DMS53 treated with DMSO at 0.1 percent for 48 hours (cell line): Measurements from ENCODE around the gene TPX2.
A peak's percentile ranks its signal among the peaks of the same experiment; 100 is the strongest.

Experiments
- DNase-seq: peaks from one replicate; lab custom pipeline; 2025; ENCODE audit not compliant: unreplicated experiment; lab: John Stamatoyannopoulos, UW

TPX2 gene

DNA sequence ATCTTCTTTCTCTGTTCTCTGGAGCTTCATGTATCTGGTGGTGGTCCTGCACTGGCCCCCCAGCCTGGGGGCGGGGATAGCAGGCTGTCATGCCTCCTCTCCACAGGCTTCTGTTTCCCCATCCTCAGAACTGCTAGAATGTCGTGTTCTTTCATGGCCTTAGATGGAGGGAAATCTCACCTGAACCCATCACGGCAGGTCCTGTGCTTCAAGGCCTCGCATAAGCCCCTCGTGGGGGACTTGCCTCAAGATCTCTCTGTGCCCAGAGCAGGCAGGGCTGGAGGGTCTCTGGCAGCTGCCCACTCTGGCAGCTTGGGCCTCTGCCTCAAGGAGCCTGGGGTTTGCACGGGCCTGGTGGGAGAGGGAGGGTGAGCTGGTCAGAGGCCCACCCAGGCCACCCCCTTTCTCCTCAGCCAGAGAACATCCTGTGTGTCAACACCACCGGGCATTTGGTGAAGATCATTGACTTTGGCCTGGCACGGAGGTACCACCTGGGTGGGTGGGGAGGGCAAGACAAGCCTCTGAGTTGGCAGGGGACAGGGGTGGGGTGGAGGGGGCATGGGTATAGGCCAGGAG lies 91.4 kb downstream of the TPX2 start:
- no peak for DNase-seq

DNA sequence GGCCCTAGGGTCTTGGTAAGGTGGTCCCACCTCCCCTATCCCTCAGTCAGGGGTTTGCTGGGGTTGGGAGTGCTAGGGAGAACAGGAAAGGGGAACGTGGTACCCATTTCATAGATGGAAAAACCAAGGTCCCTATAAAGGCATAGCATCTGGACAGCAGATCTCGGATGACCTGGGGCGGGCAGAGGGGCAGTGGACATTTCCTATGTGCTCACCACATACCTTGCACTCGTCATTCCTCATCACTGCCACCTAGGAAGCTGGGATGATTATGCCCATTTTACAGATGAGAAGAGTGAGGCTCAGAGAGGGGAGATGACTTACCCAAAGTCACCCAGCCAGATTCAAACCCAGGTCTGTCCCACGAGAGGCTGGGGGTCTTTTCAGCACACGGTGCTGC lies 92.1 kb downstream of the TPX2 start:
- DNase-seq, result no peak

DNA sequence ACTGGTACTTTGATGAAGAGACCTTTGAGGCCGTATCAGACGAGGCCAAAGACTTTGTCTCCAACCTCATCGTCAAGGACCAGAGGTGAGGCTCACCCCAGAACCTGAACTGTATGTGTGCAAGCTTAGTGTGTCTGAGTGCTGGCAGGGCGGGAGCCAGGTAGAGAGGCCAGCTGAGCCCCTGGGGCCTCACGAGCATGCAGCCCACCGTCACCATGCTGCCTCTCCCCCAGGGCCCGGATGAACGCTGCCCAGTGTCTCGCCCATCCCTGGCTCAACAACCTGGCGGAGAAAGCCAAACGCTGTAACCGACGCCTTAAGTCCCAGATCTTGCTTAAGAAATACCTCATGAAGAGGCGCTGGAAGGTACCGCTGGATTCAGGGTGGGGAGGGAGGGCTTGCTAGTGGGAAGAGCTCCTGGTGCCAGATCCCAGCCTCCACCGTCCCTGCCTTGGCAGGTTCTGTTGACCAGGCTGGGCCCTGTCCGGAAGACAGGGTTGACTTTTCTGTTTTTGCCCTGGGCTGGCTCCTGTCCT lies 92.7 kb downstream of the TPX2 start:
- DNase-seq, result no peak

DNA sequence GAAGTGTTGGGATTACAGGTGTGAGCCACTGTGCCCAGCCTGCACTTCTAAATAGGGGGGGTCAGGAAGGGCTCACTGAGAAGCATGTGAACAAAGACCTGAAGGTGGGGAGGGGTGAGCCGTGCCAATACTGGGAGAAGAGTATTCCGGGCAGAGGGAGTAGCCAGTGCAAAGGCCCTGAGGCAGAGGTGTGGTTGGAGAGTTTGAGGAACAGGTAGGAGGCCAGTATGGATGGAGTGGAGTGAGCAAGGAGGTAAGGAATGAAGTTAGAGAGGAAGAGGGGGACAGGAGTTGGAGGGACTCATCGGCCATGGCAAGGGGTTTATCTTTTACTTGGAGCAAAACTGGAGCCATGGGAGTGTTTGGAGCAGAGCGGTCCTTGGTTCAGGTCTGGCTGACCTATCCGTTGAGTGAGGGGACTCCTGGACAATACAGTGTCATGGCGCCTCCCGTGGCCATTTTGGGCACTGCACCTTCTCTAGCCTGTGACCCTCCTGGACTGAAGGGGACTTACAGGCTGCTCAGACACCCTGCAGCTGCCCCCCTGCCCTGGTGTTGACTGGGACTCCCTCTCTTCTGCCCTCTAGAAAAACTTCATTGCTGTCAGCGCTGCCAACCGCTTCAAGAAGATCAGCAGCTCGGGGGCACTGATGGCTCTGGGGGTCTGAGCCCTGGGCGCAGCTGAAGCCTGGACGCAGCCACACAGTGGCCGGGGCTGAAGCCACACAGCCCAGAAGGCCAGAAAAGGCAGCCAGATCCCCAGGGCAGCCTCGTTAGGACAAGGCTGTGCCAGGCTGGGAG lies 94.2 kb downstream of the TPX2 start:
- peak; percentile 12 for DNase-seq

DNA sequence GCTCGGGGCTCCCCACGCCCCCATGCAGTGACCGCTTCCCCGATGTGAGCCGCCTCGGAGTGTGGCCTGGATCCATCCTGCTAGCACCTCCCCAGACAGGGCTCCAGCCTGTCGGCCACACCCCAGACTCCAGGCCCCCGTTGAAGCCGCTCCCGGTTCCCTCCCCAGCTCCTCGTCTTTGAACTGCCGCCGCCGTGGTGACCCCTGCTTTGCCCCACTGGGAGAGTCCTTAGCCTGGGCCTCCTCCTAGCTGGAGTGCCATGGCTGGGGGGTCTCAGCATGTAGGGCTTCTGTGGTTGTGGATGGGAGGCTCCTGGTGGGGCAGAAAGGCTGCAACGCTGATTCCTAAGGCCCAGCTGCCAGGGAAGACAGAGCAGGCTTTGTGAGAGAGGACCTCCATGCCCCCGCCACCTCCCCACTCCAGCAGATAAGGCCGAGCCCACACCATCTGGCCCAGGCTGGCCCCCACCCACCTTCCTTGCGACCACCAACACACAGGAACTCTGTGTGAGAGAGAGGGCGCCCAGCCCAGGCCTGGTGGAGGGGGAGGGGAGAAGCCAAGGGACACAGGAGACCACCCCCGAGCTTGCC lies 94.9 kb downstream of the TPX2 start:
- DNase-seq, result no peak

DNA sequence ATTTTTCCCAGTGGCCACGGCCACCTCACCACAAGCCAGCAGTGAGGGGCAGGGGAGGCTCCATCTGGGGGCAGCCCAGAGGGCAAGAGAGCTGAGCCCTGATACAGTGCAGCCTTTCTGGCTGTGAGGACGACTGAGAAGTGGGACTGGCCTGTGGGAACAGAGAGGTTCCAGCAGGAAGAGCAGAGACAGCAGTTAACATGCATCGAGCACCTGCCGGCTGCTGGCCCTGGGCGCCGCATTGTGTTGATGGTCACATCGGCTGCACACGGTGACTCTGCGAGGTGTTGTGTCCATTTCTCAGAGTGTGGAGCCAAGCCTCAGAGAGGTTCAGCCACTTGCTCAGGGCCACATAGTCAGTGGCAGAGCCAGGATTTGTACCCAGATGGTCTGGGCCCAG lies 96.5 kb downstream of the TPX2 start:
- DNase-seq, result peak; percentile 45

DNA sequence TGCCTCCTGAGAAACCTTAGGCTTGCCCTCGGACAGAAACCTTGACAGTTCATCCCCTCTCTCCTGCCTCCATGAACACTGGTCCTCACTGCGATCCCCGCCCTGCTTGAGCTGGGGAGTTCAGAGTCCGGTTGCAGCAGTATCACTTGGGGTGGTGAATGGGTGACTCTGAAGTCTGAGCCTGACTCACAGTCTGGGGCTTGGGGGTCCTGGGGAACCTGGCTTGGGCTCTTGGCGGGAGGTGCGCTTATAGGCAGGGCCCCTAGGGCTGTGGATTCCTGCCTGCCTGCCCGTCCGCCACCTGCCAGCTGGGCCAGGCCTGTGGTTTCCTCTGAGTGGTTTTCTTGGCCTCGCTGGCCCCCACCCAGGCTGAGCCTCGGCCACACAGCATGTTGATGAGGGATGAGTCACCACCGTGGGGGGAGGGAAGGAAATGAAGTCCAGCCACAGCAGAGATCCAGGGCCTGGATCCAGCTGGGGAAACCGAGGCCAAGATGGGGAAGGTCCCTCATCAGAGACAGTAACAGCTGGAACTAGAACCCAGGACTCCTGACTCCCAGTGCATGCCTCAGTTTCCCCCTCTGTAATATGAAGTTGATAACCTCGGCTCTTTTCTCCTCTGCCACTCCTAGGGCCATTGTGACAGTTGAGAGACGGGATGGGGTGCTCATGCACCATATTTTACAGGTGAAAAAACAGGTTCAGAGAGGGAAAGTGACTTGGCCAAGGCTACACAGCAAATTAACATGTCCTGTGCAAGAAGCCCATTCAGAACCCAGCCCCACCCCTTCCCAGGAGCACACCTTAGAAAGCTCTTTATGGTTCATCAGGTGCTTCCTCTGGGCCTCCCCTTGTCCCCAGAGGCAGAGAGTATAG lies 97.1 kb downstream of the TPX2 start:
- DNase-seq, result peak; percentile 73

DNA sequence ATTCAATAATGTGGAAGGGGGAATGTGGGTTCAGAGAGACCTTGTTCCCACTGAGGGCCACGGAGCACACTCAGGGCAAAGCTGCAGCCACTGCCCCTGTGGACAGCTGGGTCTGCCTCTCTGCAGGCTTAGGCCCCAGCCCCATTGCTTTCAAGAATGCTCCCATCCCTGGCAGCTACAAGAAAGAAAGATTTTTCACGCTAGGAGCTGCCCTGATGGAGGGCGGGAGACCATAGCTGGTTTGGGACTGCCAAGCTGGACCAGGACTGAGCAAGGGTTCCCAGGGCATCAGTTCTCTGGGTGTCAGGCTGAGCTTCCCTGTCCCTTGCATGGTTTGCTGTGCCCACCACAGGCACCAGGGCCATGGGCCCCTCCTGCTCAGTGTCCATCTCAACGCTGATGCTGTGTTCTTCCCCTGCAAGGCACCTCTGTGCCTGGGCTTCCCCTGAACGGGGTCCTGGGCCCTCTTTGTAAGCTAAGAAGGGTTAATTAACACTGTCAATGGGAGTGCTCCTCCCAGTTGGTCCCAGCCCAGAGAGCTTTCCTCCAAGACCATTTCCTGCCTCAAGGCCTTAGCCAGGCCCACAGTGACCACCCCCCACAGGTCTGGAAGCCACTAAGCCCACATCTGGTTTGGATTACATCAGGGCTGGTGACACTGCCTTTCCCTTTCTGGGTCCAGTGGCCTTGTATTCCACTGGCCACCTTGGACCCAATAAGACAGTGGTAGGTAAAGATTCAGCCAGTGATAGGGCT lies 97.9 kb downstream of the TPX2 start:
- DNase-seq, result no peak

DNA sequence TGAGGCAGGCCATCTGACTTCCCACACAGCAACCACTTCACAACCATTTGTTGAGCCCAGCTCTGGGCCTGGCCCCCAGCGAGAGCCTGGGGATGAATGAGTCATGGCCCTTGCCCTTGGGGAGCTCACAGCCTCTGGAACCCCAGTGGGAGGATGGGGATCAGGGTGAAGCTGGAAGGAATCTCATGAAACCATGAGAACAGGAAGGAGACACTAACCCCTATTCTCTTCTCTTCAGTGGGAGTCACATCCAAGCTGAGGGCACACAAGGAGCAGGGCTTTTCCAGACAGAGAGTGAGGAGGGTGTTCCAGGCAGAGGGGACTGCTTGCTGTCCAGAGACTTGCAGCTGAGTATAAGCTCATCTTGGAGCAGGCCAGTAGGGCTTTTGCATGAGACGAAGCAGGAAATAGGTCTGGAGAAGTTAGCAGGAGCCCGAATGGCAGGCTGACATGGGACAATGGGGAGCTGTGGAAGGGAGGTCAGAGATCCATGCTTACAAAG lies 98.9 kb downstream of the TPX2 start:
- DNase-seq, result no peak

DNA sequence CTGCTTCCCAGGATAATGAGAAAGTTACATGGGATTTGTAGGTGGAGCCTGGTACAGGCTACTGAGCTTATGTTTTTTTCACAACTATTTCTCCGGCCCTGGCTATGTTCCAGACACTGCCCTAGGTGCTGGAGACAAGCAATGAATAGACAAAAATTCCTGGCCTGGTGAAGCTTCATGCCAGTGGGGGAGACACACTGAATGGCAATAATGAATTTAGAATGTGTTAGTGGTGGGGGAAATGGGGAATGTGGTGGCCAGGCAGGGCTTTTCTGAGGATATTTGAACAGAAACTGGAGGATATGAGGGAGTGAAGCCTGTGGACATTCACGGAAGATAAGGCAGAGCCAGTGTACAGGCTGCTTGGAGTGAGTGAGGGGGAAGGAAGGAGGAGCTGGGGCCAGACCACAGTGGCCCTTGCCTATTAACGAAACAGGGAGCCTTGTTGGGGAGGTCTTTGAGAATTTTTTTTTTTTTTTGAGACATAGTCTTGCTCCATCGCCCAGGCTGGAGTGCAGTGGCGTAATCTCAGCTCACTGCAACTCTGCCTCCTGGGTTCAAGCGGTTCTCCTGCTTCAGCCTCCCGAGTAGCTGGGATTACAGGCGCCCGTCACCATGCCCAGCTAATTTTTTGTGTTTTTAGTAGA lies 99.7 kb downstream of the TPX2 start:
- no peak for DNase-seq

DNA sequence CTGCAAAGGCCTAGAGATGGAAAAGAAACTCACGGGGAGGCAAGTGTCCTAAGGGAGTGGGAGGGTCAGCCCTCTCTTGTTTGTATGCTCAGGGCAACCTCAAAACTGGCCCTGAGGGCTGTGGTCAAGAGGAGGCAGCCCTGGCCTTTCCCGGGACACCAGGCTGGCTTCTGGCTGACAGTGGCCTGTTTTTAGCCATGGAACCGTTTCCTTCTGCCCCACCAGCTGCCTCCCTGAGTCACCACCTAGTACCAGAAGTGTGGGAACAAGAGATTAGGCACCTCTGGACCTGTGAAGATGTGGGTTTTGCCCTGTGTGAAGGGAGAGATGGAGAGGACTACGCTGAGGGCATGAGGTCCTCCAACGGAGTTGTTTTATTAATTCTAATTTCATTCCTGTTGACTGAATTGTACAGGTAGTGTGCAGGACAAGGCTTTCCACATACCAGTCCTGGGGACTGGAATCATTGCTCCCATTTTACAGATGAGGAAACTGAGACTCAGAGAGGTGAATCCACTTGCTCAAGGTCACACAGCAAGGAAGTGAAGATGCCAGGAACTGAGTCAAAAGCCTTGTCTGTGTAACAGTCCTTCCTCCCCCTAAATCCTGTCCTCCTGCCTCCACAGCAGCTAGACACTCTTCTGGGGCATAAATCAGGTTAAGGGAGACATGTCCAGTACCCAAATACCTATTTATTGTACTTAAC lies 100.8 kb downstream of the TPX2 start:
- no peak for DNase-seq

DNA sequence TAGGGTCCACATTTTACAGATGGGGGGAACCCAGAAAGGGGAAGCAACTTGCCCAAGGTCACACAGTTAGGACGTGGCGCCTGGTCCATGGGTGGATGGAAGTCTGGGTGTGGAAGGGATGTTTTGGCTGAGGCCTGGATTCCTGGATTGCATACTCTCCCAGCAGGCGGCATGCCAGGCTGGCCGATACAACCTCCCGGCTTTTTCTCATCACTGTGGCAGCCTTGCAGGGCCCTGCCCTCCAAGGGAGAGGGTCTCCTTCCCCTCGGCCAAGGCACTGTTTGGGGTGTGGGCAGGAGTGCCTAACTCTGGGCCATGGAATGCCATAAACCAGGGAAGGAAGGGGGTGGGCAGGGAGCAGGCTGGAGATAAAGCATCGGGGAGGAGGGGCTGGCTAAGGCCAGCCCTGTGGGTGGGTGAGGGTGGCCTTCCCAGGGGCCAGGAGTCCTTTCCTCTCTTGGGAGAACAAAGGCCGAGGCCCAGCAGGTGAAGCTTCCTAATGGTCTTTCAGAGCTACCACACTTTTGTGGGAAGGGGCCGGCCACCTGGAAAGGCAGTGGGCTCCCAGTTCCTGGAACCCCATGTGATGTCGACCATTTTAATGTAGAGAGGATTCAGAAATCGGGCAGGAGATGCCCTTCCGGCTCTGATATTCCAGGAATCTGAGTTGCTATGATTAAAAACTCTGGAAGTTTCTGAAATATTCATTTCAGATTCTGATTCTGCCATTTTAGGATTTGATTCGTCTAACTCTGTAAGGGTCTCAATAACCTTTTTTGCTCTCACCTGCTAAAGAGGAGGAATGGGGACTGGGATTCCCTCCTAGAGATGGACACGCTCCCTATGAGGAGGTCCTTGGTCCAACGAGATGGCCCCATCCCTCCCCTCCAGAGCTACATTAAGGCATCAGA lies 102.1 kb downstream of the TPX2 start:
- no peak for DNase-seq

DNA sequence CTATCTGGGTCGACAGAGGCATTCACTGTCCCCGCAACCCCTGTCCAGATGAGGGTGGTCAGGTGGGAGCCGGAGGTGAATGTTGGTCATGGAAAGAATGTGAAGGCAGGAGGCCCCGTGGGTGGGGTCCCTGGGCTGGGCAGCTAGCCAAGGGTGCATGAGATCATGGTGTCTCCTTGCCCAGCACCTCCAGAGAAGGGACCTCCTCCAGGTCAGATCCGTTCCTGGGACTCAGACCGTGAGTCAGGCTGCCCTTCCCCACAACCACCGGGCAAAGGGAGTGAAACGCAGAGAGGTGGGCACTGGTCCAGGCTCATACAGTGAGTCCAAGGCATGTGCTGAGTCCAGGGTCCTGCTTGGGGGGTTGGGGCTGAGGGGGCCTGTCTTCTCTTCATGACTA lies 102.8 kb downstream of the TPX2 start:
- DNase-seq, result no peak

DNA sequence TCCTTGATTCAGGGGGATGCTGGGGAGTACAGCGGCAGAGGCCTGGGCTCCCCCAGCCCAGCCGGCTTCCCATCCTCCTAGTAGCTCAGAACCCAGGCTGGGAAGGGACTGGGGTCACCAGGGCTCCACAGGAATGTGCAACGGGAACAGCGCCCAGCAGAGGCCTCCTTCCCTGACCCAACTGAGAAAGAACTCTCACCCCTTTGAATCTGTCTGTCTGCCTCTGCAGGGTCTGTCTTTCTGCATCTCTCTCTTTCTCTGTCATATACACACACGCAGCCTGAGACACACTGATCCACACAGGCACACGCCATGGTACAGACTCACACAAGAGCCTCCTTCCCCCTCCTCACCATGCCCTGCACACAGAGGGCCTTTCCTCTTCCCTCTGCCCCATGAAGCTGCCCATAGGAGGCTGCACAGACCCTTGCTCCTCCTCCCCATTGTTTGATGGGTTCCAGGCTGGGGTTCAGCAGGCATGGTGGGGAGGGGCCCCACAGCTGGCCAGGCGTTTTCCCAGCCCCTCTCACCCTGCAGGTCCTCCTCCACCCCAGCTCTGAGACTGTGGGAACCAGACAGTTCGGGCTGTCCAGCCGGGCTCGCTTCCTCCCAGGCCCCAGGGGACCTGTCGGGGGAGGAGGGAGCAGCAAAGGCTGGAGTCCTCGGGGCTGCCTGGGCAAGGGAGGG lies 103.5 kb downstream of the TPX2 start:
- DNase-seq, result no peak

DNA sequence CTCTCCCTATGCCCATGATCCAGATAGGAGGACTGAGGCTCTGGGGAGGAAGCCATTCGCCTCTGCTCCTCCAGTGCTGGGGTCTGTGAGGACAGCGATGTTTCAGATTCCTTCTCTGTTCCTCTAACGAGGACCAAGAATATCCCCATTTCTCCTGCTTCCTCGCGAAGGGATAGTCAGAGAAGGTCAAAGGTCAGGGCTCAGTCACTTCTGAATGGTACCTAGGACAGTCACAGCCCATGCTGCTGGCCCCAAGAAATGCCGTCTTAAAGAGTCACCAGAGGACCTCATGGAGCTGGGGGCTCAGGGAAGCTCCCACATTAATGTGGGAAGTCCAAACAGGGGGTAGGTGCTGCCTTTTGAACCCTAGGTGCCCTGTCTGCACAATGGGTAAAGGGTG lies 104.2 kb downstream of the TPX2 start:
- DNase-seq, result no peak

DNA sequence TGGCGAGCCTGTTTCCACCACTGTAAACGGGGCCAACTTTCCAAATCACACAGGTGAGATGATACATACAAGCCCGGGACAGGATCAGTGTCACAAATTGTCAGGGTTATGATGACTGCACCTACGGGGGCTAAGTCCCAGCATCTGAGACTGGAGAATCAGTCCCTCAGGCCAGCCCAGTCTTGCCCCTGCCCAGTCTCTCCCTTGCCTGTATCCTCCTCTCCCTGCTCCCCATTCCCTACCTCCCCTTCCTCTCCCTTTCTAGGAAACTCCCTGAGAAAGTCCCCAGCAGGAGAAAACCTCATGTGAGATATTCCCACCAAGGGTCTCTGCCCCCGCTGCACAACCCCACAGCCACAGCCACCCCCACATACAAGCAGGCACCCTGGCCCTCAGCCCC lies 104.8 kb downstream of the TPX2 start:
- DNase-seq, result no peak

DNA sequence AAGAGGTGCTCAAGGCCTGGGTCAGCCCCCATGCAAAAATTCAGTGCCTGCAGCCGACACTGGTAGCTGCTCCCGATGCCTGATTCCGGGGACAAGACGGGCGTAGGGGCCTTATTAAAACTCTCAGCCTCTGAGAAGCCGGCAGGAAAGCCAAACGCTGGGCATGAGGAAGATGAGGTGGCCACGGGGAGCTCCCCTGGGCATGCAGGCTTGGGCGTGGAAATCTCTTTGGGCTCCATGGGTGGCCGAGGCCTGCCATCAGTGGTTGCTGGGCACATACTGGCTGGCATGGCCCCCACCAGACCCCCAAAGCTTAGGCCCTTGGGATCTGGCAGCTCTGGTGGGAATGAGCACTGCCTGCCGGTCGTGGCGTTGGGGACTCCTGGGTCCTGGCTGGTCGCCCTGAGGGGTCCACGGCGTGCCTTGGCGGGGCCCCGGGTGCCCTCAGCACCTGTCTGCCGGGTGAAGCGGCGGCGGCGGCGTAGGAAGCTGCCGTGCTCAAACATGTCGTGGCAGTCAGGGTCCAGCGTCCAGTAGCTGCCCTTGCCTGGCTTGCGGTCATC lies 105.7 kb downstream of the TPX2 start:
- no peak for DNase-seq
